Esophagus mucosa (tissue), 1 donor: Measurements from ENCODE around the gene FBXL20. TPM values are rescaled to one million over a fixed set of nuclear protein-coding genes. Genes with fewer than 3 reads are reported as not detected.
"Not testable (repeated sequence)": the region's sequence is repeated elsewhere in the genome, so short reads cannot be mapped to it uniquely, and the experiment has no call there.

ENCODE experiments used
- ATAC-seq: fragments of 200-7000 bp; cut with Tn5 transposase; one replicate; pipeline ENCODE4 v1.9.1; 2020
- total RNA-seq: library from RNA; stranded (reverse); gene quantifications from one replicate; pipeline ENCODE4 v1.2.4, GENCODE V29; 2023
- donor health status: DM: yes; HTN: yes; CAD: no.

FBXL20 gene
- total RNA-seq, 1 donor from 2014 or later, result 8.3 TPM

DNA sequence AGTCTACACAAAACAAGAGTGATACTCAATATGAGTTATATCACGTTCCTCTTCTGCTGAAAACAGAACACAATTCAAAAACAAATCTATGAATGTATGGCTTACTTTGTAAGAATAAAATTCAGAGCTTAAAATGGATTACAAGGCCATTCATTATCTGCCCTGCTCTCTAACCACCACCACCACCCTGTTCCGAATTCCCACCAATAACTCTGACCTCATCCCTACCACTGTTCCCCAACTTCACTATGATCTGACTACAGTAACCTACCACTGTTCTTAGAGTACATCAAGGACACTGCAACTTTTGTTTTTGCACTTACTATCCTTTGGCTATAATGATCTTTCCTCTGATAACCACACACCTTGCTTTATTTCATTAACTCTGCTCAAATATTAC, 21.3 kb downstream of the FBXL20 start:
- no peak for ATAC-seq

DNA sequence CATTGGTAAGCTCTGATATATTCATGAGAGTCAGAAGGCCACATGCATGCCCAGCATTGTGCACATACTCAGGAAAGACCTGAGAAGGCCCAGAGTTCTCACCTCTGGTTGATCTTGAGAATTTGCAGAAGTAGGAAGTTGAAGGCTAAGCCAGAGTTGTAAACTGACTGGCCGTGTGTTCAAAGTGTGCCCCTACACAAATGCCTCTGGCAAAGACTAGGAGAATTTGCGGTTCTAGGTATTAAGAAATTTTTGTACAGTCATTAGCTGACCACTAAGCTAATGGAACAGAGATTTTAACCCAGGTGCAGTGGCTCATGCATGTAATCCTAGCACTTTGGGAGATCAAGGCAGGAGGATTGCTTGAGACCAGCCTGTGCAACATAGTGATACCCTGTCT, 25.0 kb downstream of the FBXL20 start:
- ATAC-seq, result no peak

DNA sequence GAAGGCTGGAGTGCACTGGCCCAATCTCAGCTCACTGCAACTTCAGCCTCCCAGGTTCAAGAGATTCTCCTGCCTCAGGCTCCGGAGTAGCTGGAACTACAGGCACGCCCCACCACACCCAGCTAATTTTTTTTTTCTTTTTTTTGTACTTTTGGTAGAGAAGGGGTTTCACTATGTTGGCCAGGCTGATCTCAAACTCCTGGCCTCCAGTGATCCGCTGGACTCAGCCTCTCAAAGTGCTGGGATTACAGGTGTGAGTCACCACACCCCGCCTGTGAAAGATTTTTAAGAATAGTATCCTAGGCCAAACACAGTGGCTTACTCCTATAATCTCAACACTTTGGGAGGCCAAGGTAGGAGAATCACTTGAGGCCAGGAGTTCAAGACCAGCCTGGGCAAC, 33.6 kb downstream of the FBXL20 start:
- not testable (repeated sequence) for ATAC-seq

DNA sequence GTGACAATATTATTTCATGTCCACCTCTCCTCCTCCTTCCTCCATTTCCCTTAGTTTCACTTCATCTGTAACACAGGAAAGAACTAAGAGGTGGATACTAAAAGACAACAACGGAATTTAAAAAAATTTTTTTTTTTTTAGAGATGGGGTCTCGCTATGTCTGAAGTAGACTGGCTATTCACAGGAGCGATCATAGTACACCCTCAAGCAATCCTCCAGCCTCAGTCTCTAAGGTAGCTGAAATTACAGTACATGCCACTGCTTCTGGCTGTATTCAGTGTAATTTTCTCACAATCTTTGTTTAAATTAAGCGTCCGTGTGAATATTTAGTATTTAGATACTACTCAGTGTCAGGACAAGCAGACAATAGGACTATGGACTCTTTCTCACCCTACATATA, 35.6 kb downstream of the FBXL20 start:
- no peak for ATAC-seq

DNA sequence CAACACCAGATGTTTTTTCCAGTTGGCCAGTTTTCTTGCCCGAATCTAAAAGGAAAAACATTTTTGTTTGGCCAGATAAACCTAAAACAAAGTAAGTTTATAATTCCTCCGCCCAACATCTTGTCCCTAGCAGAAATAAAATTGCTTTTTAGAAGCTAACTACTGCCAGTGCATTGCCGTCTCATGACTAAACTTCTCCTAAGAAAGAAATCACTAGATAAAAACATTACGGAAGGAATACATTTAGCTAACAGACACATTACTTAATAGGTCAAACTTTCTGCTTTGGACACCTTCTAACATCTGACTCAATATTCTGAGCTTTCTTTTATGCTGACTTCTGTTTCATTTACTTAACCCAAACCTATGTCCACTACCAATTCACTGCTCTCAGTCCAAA, 36.2 kb downstream of the FBXL20 start:
- ATAC-seq, result no peak

DNA sequence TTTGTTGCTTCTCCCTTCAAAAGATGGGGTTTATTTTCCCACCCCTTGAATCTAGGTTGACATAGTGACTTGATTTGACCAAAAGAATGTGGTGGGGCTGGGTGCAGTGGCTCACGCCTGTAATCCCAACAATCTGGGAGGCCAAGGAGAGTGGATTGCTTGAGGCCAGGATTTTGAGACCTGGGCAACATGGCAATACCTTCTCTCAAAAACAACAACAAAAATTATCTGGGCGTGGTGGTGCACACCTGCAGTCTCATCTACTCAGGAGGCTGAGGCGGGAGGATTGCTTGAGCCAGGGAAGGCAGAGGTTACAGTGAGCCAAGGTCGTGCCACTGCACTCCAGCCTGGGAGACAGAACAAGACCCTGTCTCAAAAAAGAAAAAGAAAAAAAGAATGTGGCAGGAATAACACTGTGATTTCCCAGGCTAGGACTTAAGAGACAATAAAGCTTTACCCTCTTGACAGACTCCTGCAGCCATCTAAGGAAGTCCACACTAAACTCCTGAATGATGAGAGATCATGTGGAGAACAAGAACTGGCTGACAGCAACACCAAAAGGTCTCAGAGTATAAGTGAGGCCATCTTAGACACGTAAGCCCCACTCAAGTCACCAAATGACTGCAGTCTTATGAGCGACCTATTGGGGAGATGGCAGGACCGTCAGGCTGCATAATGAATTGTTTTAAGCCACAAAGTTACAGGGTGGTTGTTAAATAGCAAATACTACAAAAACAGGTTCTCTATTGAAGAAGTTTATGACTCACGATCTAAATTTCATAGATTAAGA, 37.0 kb downstream of the FBXL20 start:
- no peak for ATAC-seq

DNA sequence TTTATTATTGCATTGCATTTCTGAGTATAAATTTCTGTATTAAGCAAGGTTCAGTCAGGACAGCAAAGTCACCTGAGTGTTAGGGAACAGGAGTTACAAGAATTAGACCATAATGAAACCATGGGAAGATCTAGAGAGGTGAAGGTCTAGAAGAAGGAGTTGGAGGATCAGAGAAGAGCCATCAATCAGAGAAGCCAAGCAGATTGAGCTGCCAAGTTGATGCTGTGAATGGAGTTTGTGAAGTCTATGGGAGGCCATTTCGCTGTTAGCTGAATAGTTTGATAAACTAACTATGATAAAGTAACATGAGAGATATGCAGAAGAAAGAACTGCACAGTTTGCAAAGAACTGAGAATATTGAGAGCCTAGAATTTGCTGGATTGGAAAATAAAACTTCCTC, 40.4 kb downstream of the FBXL20 start:
- no peak for ATAC-seq

DNA sequence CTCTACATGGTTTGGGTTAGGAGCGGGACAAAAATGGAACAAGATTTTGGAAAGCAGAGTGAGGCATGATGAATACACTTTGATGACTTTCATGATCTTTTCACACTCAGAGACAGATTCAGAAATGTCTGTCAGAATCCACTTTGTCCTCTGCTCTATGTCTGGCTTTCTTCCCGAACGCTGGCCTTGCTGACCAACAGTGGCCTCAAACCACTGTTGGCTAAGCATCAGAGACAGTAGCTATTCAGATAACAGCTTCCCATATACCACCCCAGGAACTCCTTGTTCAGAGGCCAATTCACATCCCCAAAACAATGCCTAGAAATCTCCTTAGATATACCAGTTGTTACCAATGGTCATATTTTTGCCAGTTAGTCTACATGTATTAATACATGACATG, 40.9 kb downstream of the FBXL20 start:
- no peak for ATAC-seq

DNA sequence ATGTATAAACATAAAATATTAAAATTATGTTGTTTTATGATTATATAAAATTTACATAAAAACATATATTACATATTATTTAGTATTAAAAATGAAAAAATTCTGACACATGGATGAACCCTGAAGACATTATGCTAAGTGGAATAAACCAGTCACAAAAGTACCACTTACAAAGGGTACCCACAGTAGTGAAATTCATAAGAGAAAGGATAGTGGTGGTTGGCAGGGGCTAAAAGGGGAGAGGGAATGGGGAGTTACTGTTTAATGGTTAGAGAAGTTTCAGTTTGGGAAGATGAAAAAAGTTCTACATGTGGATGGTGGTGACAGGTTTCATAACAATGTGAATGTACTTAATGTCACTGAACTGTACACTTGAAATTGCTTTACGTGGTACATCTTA, 41.4 kb downstream of the FBXL20 start:
- no peak for ATAC-seq

DNA sequence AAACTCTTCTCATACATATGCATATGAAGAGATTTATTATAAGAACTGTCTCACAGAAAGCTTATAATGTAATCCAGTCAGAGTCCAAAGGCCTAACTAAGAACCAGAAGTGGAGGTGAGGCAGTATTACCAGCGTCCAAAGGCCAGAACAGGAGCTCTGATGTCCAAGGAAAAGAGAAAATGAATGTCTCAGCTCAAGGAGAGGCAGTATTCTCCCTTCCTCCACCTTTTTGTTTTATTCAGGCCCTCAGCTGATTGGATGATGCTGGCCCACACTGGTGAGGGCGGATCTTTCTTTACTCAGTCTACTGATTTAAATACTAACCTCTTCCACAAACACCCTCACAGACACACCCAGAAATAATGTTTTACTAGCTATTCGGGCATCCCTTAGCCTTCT, 43.4 kb downstream of the FBXL20 start:
- no peak for ATAC-seq

DNA sequence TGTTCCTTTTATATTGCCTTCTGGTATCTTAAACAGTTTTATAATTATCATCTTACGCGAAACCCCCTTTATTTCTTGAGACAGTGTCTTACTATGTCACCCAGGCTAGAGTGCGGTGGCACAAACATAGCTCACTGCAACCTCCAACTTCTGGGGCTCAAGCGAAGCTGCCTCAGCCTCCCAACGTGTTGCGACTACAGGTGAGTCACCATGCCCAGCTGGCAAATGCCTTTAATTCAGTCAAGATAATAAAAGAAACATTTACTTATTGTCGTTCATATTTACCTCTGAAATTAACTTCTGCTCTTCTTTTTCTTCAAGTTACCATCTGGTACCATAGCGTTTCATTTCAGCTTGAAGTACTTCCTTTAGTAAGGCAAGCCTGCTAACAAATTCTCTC, 43.9 kb downstream of the FBXL20 start:
- ATAC-seq, result no peak

DNA sequence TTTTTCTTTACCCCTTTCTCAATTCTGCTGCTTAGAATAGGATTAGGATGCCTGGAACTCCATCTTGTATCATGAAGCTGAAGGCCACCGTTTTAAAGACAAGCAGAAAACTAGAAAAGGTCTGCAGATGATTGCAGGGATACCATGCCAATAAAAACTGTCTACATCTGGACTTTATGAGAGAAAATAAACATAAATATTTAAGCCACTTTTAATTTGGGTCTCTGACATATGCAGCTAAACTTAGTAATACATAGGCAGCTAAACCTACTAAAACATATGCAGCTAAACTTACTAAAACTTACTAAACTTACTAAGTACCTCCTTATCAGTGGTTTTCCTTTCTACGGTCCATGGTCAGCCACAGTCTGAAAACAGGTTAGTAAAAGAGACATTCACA, 48.4 kb downstream of the FBXL20 start:
- no peak for ATAC-seq

DNA sequence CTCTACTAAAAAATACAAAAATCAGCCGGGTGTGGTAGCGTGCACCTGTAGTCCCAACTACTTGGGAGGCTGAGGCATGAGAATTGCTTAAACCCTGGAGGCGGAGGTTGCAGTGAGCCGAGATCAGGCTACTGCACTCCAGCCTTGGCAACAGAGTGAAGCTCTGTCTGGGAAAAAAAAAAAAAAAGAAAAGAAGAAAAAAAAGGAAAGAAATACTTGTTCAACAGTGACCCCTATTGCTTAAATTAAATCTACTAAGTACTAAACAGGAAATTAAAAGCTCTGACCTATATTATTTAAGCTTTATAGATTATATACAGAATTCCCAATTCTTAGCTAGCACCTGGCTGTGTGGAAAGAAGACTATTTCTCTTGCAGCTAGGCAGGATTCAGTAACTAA, 48.9 kb downstream of the FBXL20 start:
- no peak for ATAC-seq

DNA sequence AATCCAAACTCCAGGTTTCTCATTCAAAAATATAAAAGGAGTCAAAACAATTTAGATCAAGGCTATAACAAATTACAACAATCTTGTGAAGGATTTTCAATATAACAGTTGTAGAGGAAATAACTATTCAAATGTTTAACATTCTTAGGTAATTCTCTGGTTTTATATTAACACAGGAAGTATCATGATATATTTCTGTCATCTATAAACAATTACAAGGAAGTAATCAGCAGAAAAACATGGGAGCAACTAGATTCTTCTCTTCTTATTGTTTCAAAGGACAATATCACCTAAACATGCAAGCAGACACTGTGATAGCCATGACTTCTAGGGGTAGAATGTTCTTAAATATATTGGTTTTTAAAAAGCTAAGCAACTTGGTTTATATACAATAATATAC, 49.9 kb downstream of the FBXL20 start:
- ATAC-seq, result no peak

DNA sequence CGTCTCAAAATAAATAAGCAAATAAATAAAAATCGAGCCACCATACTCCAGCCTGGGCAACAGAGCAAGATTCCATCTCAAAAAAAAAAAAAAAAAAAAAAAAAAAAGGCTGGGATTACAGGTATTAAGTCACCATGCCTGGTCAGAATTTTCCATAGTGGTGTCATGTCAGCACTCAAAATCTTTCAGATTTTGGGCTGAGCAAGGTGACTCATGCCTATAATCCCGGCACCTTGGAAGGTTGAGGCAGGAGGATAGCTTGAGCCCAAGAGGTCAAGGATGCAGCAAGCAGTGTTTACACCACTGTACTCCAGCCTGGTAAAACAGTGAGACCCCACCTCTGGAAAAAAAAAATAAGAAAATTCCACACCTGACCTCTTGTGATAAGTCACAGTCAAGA, 52.2 kb downstream of the FBXL20 start:
- ATAC-seq, result no peak

DNA sequence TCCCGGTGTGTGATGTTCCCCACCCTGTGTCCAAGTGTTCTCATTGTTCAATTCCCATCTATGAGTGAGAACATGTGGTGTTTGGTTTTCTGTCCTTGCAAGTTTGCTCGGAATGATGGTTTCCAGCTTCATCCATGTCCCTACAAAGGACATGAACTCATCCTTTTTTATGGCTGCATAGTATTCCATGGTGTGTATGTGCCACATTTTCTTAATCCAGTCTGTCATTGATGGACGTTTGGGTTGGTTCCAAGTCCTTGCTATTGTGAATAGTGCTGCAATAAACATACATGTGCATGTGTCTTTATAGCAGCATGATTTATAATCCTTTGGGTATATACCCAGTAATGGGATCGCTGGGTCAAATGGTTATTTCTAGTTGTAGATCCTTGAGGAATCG, 54.6 kb downstream of the FBXL20 start:
- not testable (repeated sequence) for ATAC-seq

DNA sequence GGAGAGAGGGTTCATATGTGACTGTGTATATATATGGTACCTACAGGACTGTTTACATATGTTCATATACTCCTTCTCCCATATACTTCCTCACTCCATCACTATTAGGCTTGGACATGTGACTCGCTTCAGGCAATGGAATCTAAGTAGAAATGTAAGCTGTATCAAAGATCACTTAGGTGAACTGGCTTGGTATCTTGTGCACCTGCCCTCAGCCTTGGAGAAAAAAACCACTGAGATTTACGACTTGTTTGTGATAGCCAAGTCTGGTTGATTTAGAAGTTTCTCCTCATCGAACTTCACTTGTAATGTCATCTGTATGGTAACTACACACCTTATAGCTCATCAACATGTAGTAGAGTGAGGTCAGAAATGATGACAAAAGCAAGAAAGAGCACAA, 59.9 kb downstream of the FBXL20 start:
- ATAC-seq, result no peak

DNA sequence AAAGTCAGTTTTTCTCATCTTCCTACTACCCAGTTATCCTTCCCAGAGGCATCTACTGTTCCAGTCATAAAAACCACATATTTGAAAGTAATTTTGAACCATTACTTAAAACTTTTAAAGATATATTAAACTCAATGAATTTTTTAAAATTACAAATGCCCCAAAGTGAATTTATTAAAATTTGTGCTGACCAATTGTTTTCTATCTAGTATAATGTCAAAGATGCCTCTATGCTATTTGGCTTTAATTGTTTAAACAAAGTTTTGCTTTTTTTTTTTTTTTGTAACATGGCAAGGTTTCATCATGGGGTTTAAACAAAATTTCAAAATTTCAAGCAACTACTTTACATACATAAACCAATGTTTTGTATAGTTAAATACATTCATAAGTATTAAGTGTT, 60.7 kb downstream of the FBXL20 start:
- ATAC-seq, result no peak

DNA sequence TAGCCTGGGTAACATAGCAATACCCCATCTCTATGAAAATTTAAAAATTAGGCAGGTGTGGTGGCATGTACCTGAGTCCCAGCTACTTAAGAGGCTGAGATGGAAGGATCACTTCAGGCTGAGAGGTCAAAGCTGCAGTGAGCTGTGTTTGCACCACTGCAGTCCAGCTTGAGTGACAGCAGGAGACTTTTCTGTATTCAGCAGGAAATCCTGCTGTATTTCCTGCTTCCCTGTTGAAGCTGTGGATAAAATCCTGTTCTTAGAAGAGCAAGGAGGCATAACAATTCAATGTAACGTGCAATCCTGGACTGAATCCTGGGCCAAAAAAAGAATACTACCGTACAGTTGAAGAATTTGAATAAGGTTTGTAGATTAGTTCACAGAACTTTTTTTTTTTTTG, 62.2 kb downstream of the FBXL20 start:
- ATAC-seq, result no peak

DNA sequence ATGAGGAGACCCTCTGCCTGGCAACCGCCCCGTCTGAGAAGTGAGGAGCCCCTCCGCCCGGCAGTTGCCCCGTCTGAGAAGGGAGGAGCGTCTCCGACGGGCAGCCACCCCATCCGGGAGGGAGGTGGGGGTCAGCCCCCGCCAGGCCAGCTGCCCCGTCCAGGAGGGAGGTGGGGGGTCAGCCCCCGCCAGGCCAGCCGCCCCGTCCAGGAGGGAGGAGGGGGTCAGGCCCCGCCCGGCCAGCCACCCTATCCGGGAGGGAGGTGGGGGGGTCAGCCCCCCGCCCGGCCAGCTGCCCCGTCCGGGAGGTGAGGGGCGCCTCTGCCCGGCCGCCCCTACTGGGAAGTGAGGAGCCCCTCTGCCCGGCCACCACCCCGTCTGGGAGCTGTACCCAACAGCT, 63.8 kb downstream of the FBXL20 start:
- ATAC-seq, result not testable (repeated sequence)

DNA sequence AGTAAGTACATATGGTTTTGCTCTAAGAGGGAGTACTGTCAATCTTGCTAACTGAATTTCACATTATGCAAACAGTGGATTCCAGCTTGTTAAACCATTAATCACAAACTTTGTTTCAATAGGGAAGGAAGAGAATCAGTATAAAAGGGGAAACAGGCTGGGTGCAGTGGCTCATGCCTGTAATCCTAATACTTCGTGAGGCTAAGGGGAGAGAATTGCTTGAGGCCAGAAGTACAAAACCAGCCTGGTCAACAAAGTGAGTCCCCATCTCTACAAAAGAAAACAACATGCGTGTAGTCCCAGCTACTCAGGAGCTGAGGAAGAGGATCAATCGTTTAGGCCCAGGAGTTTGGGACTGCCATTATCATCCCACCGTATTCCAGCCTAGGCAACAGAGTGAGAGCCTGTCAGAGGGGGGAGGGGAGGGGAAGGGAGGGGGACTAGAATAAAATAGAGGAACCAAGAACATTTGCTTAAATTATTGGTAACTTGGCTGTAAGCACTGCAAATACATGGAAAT, 65.7 kb downstream of the FBXL20 start:
- no peak for ATAC-seq

DNA sequence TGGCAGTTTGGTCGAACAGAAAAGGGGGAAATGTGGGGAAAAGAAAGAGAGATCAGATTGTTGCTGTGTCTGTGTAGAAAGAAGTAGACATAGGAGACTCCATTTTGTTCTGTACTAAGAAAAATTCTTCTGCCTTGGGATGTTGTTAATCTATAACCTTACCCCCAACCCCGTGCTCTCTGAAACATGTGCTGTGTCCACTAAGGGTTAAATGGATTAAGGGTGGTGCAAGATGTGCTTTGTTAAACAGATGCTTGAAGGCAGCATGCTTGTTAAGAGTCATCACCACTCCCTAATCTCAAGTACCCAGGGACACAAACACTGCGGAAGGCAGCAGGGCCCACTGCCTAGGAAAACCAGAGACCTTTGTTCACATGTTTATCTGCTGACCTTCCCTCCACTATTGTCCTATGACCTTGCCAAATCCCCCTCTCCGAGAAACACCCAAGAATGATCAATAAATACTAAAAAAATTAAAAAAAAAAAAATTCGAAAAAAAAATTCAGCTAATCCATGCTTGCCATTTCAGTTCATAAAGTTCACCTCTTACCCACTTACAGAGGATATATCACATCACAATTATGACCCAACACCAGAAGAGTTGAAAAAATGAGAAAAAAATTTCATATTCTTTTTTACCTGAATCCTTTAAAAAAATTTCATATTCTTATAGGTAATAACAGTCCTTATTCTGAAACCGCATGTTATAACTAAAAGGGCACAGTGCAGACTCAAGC, 67.2 kb downstream of the FBXL20 start:
- ATAC-seq, result not testable (repeated sequence)

DNA sequence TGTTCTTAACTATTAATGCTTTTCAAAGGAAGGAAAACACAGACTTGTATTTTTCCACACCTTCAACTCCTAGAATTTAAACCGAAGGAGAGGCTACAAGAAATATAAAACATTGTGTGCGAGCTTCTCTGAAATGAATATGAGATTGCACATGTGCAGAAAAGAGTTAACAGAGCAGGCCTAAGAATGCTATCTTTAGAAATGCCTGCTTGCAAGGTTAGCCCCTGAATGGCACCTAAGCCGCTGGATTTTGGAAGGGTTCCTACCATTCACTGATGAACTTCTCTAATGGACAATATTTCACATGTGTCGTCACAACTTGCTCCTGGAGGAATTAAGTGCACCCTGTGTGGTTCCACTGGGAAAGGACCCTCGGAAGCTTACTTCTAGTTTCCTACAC, 69.3 kb downstream of the FBXL20 start:
- no peak for ATAC-seq

DNA sequence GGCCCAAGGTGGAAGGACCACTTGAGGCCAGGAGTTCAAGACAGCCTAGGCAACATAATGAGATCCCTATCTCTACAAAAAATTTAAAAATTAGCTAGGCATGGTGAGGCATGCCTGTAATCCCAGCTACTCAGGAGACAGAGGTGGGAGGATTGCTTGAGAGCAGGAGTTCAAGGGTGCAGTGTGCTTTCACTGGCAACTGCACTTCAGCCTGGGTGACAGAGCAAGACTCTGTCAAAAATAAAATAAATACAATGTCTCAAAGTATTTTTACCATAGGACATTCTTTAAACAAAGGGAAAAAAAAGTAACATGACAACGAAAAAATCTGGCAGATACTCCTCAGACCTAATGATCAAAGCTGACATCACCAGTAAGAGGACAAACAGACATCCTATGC, 72.6 kb downstream of the FBXL20 start:
- no peak for ATAC-seq
